Sigmoid colon (tissue), 7 donors: ENCODE measurements around the gene DNAJB9. TPM values are rescaled to one million over a fixed set of nuclear protein-coding genes. Genes with fewer than 3 reads are reported as not detected.
"Not testable (repeated sequence)": the region's sequence is repeated elsewhere in the genome, so short reads cannot be mapped to it uniquely, and the experiment has no call there.

ENCODE experiments used
- DNase-seq: peaks from one replicate; pipeline ENCODE4 v3.0.0-alpha.2; 2019
- H3K27ac ChIP-seq, 4 donors: fragments of 200-600 bp; sonication (generic); one replicate each; pipeline ENCODE4 v1.5.1; 2016 to 2019; ENCODE audit warnings: mild to moderate bottlenecking in 1 of 4
- H3K27me3 ChIP-seq, 3 donors: fragments of 200-600 bp; sonication (generic); one replicate each; pipeline ENCODE4 v1.5.1; 2019; ENCODE audit warnings: mild to moderate bottlenecking in 1 of 3
- H3K36me3 ChIP-seq, 4 donors: fragments of 200-600 bp; sonication (generic); one replicate each; pipeline ENCODE4 v1.5.1; 2016 to 2019
- H3K4me1 ChIP-seq, 4 donors: fragments of 200-600 bp; sonication (generic); one replicate each; pipeline ENCODE4 v1.5.1; 2017 to 2019
- H3K4me3 ChIP-seq, 4 donors: fragments of 200-600 bp; sonication (generic); one replicate each; pipeline ENCODE4 v1.5.1; 2017 to 2019; ENCODE audit warnings: mild to moderate bottlenecking in 2 of 4, moderate library complexity in 1 of 4
- H3K9me3 ChIP-seq, 4 donors: fragments of 200-600 bp in 3 of 4; sonication (generic) in 3 of 4; one replicate each; pipeline versions ENCODE4 v1.5.1 to v1.6.1; 2013 to 2019
- CTCF ChIP-seq, 4 experiments: fragments of 450-650 bp in 3 of 4; fragments of 200-600 bp in 1 of 4; IDR thresholded peaks; one replicate each; pipeline ENCODE4 v1.5.1; 2016 to 2019; ENCODE audit warnings: antibody characterized with exemption in 4 of 4, mild to moderate bottlenecking in 3 of 4, moderate library complexity in 2 of 4
- EP300 ChIP-seq, 4 donors: sonication (generic); formaldehyde crosslinking; IDR thresholded peaks; one replicate each; pipeline ENCODE4 v1.6.1; 2017; ENCODE audit warnings: antibody characterized with exemption in 4 of 4
- POLR2A ChIP-seq, 2 donors: fragments of 450-650 bp; IDR thresholded peaks; one replicate each; pipeline ENCODE4 v1.6.1; 2016; ENCODE audit warnings: antibody characterized with exemption in 2 of 2, mild to moderate bottlenecking in 2 of 2, moderate library complexity in 2 of 2
- POLR2AphosphoS5 ChIP-seq, 4 donors: sonication (generic); formaldehyde crosslinking; IDR thresholded peaks; one replicate each; pipeline ENCODE4 v1.6.1; 2017; ENCODE audit warnings: antibody characterized with exemption in 4 of 4
- WGBS, 2 donors: extraction: QIAGEN DNeasy Blood & Tissue Kit; methylation state at CpG; one replicate each; pipeline ENCODE4 v1.1.7; 2013; 5-methylcytosine and 5-hydroxymethylcytosine counted together
- intact Hi-C: fragments of 100-400 bp; cut with DNase I; formaldehyde crosslinking; loops from one replicate; pipeline ENCODE4 v1.15.1; 2023
- polyA plus RNA-seq, 3 donors: library from polyadenylated mRNA; stranded (reverse); fragments of 200-250 nt; gene quantifications; one replicate each; pipeline ENCODE4 v1.2.3, GENCODE V29; 2013
- total RNA-seq, 4 donors: library from RNA; depleted of rRNA; stranded (reverse); fragments of >200 nt; gene quantifications; one replicate each; pipeline ENCODE4 v1.1.0, GENCODE V29; 2016
- donor health status: healthy with polysubstance abuse.
- donor health status: Bipolar disorder and iron deficiency.
- donor health status: healthy.

DNAJB9 gene
- total and polyA plus RNA-seq, 7 donors: 7.8 to 44.3 (median 17.2) TPM

GRCh38 chr7:108537229-108537628 is 32.4 kb upstream of the DNAJB9 start:
- no peak for DNase-seq
- H3K27ac ChIP-seq: no peak overlapping the region
- no peak overlapping the region for H3K4me3 ChIP-seq
- TF ChIP-seq POLR2AphosphoS5 (IDR thresholded peaks at IDR 0.05): no peak
- no peak for TF ChIP-seq POLR2A (IDR thresholded peaks at IDR 0.05)
- TF ChIP-seq EP300 (IDR thresholded peaks at IDR 0.05): no peak
- no peak for TF ChIP-seq CTCF (IDR thresholded peaks at IDR 0.05)
- no peaks in the 10 kb centered on the region for H3K9me3 ChIP-seq
- intact Hi-C loops: no loop called here
- no peaks in the 10 kb centered on the region for H3K4me1 ChIP-seq
- H3K36me3 ChIP-seq: no peaks in the 10 kb centered on the region
- no peaks in the 10 kb centered on the region for H3K27me3 ChIP-seq
- WGBS, 2 donors: 82 to 88% methylated on average over 2 of the region's 2 CpGs

GRCh38 chr7:108538236-108538635 is 31.4 kb upstream of the DNAJB9 start:
- DNase-seq, intact Hi-C loops, H3K36me3 ChIP-seq, H3K4me3 ChIP-seq, H3K4me1 ChIP-seq, H3K9me3 ChIP-seq, H3K27me3 ChIP-seq, H3K27ac ChIP-seq: not testable (repeated sequence)
- 50 to 84% methylated on average over 2 of the region's 2 CpGs for WGBS, 2 donors

- H3K27ac ChIP-seq, intact Hi-C loops: not testable (repeated sequence)
Measured at GRCh38 chr7:108538685-108539084, 31.0 kb upstream of the DNAJB9 start.

GRCh38 chr7:108541478-108541877 is 28.2 kb upstream of the DNAJB9 start:
- no peak overlapping the region for H3K4me3 ChIP-seq
- no peak for DNase-seq
- intact Hi-C loops: no loop called here
- H3K27ac ChIP-seq: no peak overlapping the region
- no peaks in the 10 kb centered on the region for H3K4me1 ChIP-seq
- H3K36me3 ChIP-seq: no peaks in the 10 kb centered on the region
- no peaks in the 10 kb centered on the region for H3K9me3 ChIP-seq
- no peaks in the 10 kb centered on the region for H3K27me3 ChIP-seq
- TF ChIP-seq POLR2AphosphoS5 (IDR thresholded peaks at IDR 0.05) (no peak), EP300 (IDR thresholded peaks at IDR 0.05) (no peak), POLR2A (IDR thresholded peaks at IDR 0.05) (no peak), CTCF (IDR thresholded peaks at IDR 0.05) (no peak)
- 81 to 88% methylated on average over 2 of the region's 2 CpGs for WGBS, 2 donors

More at GRCh38 chr7:108538685-108539084, 31.0 kb upstream of the DNAJB9 start:
- H3K27me3 ChIP-seq, H3K4me1 ChIP-seq, DNase-seq, H3K36me3 ChIP-seq, H3K4me3 ChIP-seq, H3K9me3 ChIP-seq: not testable (repeated sequence)
- WGBS, 2 donors: 87 to 92% methylated on average over 4 of the region's 4 CpGs

- H3K4me3 ChIP-seq, H3K27ac ChIP-seq, H3K4me1 ChIP-seq, intact Hi-C loops, H3K9me3 ChIP-seq, H3K36me3 ChIP-seq, DNase-seq, H3K27me3 ChIP-seq: not testable (repeated sequence)
- WGBS, 2 donors: 84 to 92% methylated on average over 2 of the region's 2 CpGs
Measured at GRCh38 chr7:108548141-108548896, 21.4 kb upstream of the DNAJB9 start.

GRCh38 chr7:108556665-108557064 is 13.0 kb upstream of the DNAJB9 start:
- H3K4me1 ChIP-seq, intact Hi-C loops, H3K4me3 ChIP-seq, H3K36me3 ChIP-seq, DNase-seq, H3K27me3 ChIP-seq, H3K27ac ChIP-seq: not testable (repeated sequence)
- H3K9me3 ChIP-seq: peaks cover 2 to 13% (median 5%) of the 10 kb centered on the region in 4 donors

GRCh38 chr7:108557191-108557590 is 12.5 kb upstream of the DNAJB9 start:
- intact Hi-C loops: no loop called here
- H3K4me1 ChIP-seq: no peaks in the 10 kb centered on the region
- no peak overlapping the region for H3K4me3 ChIP-seq
- no peak for DNase-seq
- 98% methylated on average over 3 of the region's 3 CpGs for WGBS, 2 donors
- peaks cover 2 to 13% (median 5%) of the 10 kb centered on the region in 4 donors for H3K9me3 ChIP-seq
- no peaks in the 10 kb centered on the region for H3K27me3 ChIP-seq
- no peak for TF ChIP-seq POLR2AphosphoS5 (IDR thresholded peaks at IDR 0.05)
- no peak for TF ChIP-seq POLR2A (IDR thresholded peaks at IDR 0.05)
- TF ChIP-seq CTCF (IDR thresholded peaks at IDR 0.05): no peak
- TF ChIP-seq EP300 (IDR thresholded peaks at IDR 0.05): no peak
- no peak overlapping the region for H3K27ac ChIP-seq
- no peaks in the 10 kb centered on the region for H3K36me3 ChIP-seq
